Endodermal cell (in vitro differentiated cells): ENCODE measurements around the gene ROBO1. TPM values are rescaled to one million over a fixed set of nuclear protein-coding genes. Genes with fewer than 3 reads are reported as not detected.

ENCODE experiments used
- DNase-seq: peaks from one replicate; pipeline ENCODE4 v3.0.0-alpha.2; 2017
- H3K27ac ChIP-seq: 2 replicates; pipeline ENCODE4 v1.5.1; 2013; ENCODE audit warnings: mild to moderate bottlenecking, low read depth, low read length, moderate library complexity
- H3K27me3 ChIP-seq: 2 replicates; pipeline ENCODE4 v1.6.1; 2013; ENCODE audit warnings: mild to moderate bottlenecking, low read length, moderate library complexity; ENCODE audit not compliant: insufficient read depth, control insufficient read depth, poor library complexity, severe bottlenecking
- H3K36me3 ChIP-seq: 2 replicates; pipeline ENCODE4 v1.7.0; 2013; ENCODE audit warnings: mild to moderate bottlenecking, low read length, moderate library complexity; ENCODE audit not compliant: control insufficient read depth, insufficient read depth
- H3K4me1 ChIP-seq: one replicate; pipeline ENCODE4 v1.7.0; 2013; ENCODE audit warnings: low read length; ENCODE audit not compliant: control insufficient read depth, insufficient read depth
- H3K4me3 ChIP-seq: 2 replicates; pipeline ENCODE4 v1.5.1; 2013; ENCODE audit warnings: mild to moderate bottlenecking, low read length, moderate library complexity
- H3K9ac ChIP-seq: 2 replicates; pipeline ENCODE4 v1.6.1; 2013; ENCODE audit warnings: mild to moderate bottlenecking, low read length, moderate library complexity; ENCODE audit not compliant: poor library complexity, severe bottlenecking; ENCODE audit errors: extremely low read depth
- H3K9me3 ChIP-seq: 2 replicates; pipeline ENCODE4 v1.6.1; 2013; ENCODE audit warnings: mild to moderate bottlenecking, low read length, moderate library complexity; ENCODE audit not compliant: control insufficient read depth
- H3K27ac Mint-ChIP-seq: 2 replicates; pipeline ENCODE4 v1.8.0; 2020; ENCODE audit warnings: mixed read lengths
- H3K27me3 Mint-ChIP-seq: 2 replicates; pipeline ENCODE4 v1.8.0; 2021; ENCODE audit warnings: mild to moderate bottlenecking, mixed read lengths; ENCODE audit not compliant: insufficient read depth
- H3K36me3 Mint-ChIP-seq: 2 replicates; pipeline ENCODE4 v1.8.0; 2020; ENCODE audit warnings: low read depth, mixed read lengths
- H3K4me1 Mint-ChIP-seq: 2 replicates; pipeline ENCODE4 v1.8.0; 2020; ENCODE audit warnings: mixed read lengths
- H3K4me3 Mint-ChIP-seq: 2 replicates; pipeline ENCODE4 v1.8.0; 2020; ENCODE audit warnings: mild to moderate bottlenecking, moderate library complexity, mixed read lengths
- H3K9me3 Mint-ChIP-seq: 2 replicates; pipeline ENCODE4 v1.8.0; 2020; ENCODE audit warnings: mild to moderate bottlenecking, mixed read lengths
- WGBS, 2 experiments: methylation state at CpG; one replicate each; pipeline versions ENCODE4 v1.1.5 to v1.1.7; 2013; ENCODE audit warnings: missing lambda C conversion rate in 2 of 2, mixed read lengths in 1 of 2; ENCODE audit not compliant: insufficient coverage in 1 of 2, insufficient read length in 1 of 2; 5-methylcytosine and 5-hydroxymethylcytosine counted together
- total RNA-seq, 2 donors: library from RNA; stranded (reverse); fragmentation: NEBNext Ultra II Directional in 1 of 2; extraction: Animal tissue kit (Norgen Biotek cat#: 25700) in 1 of 2; gene quantifications; 2 replicates in 1 of 2; 3 replicates in 1 of 2; pipeline ENCODE4 v1.2.1, GENCODE V29; 2021
- TF ChIP-seq, protein P1 (sequence below): fragments of 200-600 bp; sonication (generic); conservative IDR thresholded peaks from 2 replicates; pipeline ENCODE4 v1.5.0; 2021; ENCODE audit warnings: antibody characterized with exemption, mild to moderate bottlenecking

Gene ROBO1
- total RNA-seq, 2 donors from 2014 or later = 74.8 to 75.9 TPM

DNA sequence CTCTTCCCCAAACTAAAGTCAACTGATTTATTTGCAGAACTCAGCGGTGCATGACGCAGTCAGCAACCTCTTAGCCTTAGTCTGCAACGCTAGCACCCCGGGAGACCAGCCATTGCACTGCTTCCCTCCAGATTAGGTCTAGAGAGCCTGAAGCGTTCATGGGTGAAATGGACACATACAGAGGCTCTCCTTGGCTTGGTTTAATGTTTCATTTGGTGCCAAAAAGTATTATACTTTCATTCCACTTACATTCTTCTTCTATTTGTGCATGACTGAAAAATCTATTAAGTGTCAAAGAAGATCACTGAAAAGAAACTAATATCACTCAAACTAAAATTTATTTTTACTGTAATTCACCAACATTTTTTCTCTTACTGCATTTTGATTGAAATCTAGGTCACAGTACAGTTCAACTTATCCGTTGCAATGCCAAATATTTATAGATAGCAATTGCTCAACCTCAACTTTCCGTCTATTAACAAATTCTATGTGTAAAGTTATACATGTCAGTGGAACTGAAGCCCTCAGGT is 116.2 kb downstream of the ROBO1 start:
- Histone ChIP-seq H3K9me3 (no peaks in the 10 kb centered on the region), H3K27me3 (no peaks in the 10 kb centered on the region), H3K27ac (no peak overlapping the region), H3K36me3 (no peaks in the 10 kb centered on the region), H3K4me3 (no peak overlapping the region), H3K9ac (no peak overlapping the region), H3K4me1 (no peaks in the 10 kb centered on the region)
- no peak overlapping the region for H3K4me3 Mint-ChIP-seq
- H3K27me3 Mint-ChIP-seq = no peaks in the 10 kb centered on the region
- H3K27ac Mint-ChIP-seq = no peak overlapping the region
- TF ChIP-seq, protein P1, sequence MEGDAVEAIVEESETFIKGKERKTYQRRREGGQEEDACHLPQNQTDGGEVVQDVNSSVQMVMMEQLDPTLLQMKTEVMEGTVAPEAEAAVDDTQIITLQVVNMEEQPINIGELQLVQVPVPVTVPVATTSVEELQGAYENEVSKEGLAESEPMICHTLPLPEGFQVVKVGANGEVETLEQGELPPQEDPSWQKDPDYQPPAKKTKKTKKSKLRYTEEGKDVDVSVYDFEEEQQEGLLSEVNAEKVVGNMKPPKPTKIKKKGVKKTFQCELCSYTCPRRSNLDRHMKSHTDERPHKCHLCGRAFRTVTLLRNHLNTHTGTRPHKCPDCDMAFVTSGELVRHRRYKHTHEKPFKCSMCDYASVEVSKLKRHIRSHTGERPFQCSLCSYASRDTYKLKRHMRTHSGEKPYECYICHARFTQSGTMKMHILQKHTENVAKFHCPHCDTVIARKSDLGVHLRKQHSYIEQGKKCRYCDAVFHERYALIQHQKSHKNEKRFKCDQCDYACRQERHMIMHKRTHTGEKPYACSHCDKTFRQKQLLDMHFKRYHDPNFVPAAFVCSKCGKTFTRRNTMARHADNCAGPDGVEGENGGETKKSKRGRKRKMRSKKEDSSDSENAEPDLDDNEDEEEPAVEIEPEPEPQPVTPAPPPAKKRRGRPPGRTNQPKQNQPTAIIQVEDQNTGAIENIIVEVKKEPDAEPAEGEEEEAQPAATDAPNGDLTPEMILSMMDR = no peak
- H3K9me3 Mint-ChIP-seq = no peaks in the 10 kb centered on the region
- no peaks in the 10 kb centered on the region for H3K4me1 Mint-ChIP-seq
- H3K36me3 Mint-ChIP-seq = no peaks in the 10 kb centered on the region
- 69 to 75% methylated on average over 3 to 7 of the region's 7 CpGs for WGBS, 2 experiments
- no peak for DNase-seq

DNA sequence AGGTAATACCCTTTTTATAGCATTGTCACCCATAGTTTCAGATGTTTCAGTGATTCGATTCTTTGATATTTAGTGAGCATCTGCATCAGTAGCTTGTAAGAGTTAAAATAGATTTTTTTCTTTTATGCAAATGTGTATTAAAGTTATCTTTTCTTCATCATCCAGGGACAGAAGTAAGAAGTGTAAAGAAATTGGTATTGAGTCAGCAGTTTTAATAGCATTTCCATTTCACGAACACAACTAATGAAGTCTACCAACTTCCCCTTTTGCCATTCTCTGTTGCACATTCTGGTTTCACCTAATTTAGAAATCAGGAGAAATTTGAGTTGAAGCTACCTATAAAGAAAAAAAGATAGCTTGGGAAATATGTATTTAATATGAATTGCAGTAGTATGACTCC is 127.9 kb downstream of the ROBO1 start:
- Histone ChIP-seq H3K9ac (no peak overlapping the region), H3K9me3 (no peaks in the 10 kb centered on the region), H3K36me3 (no peaks in the 10 kb centered on the region), H3K27me3 (no peaks in the 10 kb centered on the region), H3K4me1 (no peaks in the 10 kb centered on the region), H3K4me3 (no peak overlapping the region), H3K27ac (no peak overlapping the region)
- DNase-seq = no peak
- H3K4me1 Mint-ChIP-seq = no peaks in the 10 kb centered on the region
- no peaks in the 10 kb centered on the region for H3K27me3 Mint-ChIP-seq
- H3K36me3 Mint-ChIP-seq = no peaks in the 10 kb centered on the region
- H3K4me3 Mint-ChIP-seq = no peak overlapping the region
- whole genome bisulfite sequencing, 2 experiments = 100% methylated on average over 1 to 2 of the region's 2 CpGs
- no peaks in the 10 kb centered on the region for H3K9me3 Mint-ChIP-seq
- no peak overlapping the region for H3K27ac Mint-ChIP-seq
- TF ChIP-seq, protein P1 = no peak

DNA sequence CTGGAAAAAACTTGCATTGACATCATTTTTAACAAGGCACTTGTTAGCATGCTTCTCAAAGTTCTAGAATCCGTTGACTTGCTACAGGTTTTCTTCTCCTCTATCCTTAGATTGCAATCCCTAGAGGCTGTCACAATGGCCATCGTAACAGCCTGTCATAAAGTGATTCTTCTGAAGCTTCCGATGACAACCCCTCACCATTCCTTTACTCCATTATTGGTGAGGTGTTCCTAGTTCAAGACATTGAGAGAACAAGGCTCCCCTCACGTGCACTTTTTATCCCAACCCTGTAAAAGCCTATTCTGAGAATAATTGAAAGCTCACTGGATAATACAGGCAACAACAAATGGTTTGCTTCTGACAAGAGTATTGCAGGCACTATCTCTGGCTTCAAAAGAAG is 131.4 kb downstream of the ROBO1 start:
- Histone ChIP-seq H3K27ac (no peak overlapping the region), H3K36me3 (no peaks in the 10 kb centered on the region), H3K27me3 (no peaks in the 10 kb centered on the region), H3K9ac (no peak overlapping the region), H3K4me3 (no peak overlapping the region), H3K4me1 (no peaks in the 10 kb centered on the region), H3K9me3 (no peaks in the 10 kb centered on the region)
- Mint-ChIP-seq H3K27me3 (no peaks in the 10 kb centered on the region), H3K36me3 (no peaks in the 10 kb centered on the region), H3K4me1 (no peaks in the 10 kb centered on the region), H3K9me3 (no peaks in the 10 kb centered on the region), H3K4me3 (no peak overlapping the region), H3K27ac (no peak overlapping the region)
- no peak for DNase-seq
- TF ChIP-seq, protein P1 = no peak
- 31 to 73% methylated on average over 2 to 4 of the region's 4 CpGs for WGBS, 2 experiments
